ENCODE results near the gene CHST3.

The CHST3 gene

GRCh38 chr10:71995887-71996575, 31.8 kb downstream of the CHST3 start:
- no peak for DNase-seq

- DNase-seq = no peak
These were observed 32.6 kb downstream of the CHST3 start for GRCh38 chr10:71996592-71997371.

DNA sequence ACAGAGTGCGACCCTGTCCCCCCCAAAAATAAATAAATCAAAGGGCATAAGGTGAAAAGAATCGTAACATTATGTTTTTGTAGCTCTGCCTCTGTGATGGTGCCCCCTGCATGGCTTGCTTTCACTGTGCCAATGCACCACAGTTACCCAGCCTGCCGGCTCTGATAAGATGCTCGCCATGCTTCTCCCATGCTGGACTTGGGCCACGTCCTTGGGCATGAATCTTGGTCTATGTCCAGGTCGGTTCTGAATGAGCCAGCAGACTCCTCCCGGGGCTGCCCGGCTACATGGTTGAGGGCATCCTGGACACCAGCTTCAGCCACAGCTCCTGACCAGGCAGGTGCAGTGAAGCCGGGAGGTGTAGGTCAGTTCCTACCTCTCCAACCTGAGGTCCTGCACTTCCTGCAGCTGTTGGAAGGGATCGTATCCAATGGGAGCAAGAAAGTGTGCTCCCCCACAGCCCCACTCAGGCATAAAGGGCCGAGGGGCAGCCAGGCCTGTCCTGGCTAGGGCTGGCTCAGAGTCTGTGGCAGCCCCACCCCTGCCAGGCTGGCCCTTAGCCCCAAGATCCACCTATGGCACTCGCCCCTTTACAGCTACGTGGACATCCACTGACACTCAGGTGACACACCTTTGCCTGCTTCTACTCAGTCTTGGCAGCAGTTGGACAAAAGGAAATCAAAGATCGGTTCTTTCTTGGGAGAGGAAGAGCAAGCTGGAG, 34.1 kb downstream of the CHST3 start:
- DNase-seq = no peak

GRCh38 chr10:71998840-71999194, 34.6 kb downstream of the CHST3 start:
- no peak for DNase-seq

GRCh38 chr10:71999360-72000072, 35.3 kb downstream of the CHST3 start:
- no peak for DNase-seq

DNA sequence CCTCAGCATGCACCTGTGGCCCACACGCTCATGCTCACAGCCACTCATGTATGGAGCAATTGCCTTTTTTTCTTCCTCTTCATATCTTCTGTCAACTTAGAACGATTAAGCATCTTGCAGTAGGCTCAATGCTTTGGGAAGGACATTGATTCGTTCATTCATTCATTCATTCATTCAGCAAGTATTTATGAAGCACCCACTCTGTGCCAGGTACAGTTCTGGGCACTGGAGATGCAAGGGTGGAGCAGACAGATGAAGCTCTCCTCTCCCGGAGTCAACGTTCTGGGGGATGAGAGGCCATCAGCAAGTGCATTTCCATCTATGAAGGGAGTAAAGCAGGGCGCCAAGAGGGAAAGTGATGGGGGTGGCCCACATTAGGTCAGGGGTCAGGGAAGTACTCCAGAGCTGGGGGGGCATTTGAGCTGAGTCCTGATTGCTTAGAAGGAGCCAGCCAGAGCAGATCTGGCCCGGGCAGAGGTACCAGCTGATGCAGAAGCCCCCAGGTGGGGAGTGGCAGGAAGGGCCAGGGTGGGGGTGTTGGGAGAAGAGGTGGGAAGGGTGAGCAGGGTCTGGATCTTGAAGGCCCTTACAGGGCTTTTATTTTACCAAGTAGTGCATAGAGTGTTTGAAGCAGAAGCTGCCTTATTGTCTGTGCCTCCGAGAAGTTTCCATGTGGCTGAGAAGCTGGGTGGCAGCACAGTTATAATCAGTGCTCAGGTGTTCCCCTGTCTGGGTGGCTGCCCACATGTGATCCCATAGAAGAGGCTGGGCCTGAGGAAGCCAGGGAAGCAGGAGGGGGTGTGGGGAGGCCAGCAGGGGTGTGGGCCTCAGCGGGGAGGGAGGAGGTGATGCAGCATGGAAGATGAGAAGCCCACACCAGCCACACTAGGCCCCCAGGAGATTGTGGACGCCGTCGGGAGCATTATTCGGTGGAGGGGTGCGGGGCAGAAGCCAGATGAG, 36.2 kb downstream of the CHST3 start:
- DNase-seq = no peak

DNA sequence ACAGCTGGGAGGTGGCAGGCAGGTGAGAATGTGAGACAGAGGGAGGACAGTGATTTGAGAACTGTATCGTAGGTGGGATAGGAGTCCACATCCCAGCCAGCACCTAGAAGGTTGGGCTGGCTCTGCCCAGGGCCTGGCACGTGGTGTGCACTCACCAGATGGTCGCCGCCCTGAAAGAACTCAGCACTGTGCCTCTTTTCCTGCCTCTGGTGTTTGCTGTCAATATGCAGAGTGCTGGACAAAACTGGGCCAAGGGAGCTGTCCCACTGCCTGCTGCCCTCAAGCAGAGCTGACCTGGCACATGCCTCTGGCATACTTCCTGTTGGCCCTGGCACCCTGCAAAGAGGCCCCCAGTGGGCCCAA, 36.8 kb downstream of the CHST3 start:
- DNase-seq = no peak

DNA sequence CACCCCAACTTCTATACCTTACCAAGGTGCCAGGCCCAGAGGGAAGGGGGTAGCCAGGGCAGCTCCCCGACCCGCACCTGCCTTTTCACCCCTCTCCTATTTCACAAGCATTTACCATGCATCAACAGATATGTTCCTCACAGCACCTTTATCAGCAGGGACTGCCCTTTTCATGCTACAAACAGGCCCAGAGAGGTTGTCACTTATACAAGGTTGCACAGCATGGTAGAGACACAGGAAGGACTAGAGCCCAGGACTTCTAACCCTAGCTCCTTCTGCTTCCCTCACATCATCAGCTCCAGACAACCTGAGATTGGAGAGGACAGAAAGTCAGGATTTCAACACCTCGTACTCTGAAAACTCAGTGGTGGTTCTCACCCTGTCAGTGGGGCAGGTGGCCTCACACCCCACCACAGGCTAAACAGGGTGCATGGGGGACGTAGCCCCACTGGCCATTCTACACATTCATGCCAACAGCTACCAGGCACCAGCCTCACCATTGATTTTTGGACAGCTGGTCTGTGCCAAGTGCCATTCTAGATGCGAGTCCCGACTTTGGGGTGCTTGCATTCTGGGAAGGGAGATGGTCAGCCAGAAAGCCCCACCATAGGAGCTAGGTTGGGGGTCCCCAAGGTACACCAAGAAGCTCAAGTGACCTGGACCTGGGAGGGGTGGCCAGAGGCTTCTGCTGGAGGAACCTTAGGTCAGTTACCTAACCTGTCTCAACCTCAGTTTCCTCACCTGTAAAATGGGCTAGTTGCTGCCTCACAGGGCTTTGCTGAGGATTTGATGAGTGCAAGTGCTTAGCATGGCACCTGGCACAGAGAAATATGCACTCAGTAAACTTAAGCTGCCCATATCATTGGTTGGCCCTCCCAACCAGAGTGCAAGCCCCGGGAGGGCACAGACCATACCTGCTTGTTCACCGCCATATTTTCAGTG, 38.4 kb downstream of the CHST3 start:
- no peak for DNase-seq

- DNase-seq = no peak
These were observed 41.8 kb downstream of the CHST3 start for GRCh38 chr10:72006026-72006425.

- no peak for DNase-seq
These were observed 43.2 kb downstream of the CHST3 start for GRCh38 chr10:72007246-72007892.

DNA sequence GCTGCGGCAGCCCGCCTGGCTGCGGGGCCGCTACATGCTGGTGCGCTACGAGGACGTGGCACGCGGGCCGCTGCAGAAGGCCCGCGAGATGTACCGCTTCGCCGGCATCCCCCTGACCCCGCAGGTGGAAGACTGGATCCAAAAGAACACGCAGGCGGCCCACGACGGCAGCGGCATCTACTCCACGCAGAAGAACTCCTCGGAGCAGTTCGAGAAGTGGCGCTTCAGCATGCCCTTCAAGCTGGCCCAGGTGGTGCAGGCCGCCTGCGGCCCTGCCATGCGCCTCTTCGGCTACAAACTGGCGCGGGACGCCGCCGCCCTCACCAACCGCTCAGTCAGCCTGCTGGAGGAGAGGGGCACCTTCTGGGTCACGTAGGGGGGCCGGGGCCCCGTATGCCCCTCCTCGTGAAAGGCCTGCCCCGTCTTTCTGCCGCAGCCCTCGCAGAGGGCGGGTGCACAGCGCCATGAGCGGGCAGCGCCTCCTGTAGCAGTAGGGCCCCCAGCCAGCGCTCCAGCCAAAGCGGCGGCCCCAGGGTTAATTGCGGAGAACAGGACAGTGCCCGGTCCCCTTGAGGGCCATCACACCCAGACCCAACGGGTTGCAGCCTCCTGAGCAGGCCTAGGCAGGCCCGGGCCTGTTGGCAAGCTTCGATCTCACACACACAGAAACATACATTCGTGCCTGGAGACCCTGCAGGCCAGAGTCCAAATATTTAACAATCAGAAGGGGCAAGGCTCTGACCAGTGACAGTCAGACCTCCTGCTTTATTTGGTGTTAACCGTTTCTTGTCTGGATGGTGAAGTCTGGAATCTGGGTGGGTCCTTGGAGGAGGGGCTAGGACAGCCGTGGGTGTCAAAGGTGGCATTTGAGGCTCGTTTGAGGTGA, 44.1 kb downstream of the CHST3 start:
- no peak for DNase-seq

DNA sequence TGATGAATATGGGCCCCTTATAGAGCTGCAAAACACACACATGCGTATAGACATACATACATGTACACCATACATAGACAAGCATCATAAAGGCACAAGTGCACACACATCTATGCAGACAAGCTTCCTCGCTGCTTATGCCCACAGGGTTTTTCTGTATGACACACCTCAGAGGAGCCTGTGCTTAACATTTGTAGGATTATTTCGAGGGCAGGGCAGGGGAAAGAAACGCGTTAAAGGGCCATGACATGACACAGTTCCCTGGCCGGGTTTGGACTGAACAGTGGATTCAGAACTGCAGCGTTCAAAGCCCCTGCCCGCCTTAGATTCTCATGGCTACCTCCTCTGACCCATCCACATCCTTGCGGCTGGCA, 44.8 kb downstream of the CHST3 start:
- DNase-seq = no peak

- DNase-seq = no peak
These were observed 45.4 kb downstream of the CHST3 start for GRCh38 chr10:72009425-72010081.

- no peak for DNase-seq
These were observed 46.2 kb downstream of the CHST3 start for GRCh38 chr10:72010234-72010973.

GRCh38 chr10:72011016-72011415, 46.8 kb downstream of the CHST3 start:
- no peak for DNase-seq

- DNase-seq = no peak
These were observed 47.3 kb downstream of the CHST3 start for GRCh38 chr10:72011468-72011867.

DNA sequence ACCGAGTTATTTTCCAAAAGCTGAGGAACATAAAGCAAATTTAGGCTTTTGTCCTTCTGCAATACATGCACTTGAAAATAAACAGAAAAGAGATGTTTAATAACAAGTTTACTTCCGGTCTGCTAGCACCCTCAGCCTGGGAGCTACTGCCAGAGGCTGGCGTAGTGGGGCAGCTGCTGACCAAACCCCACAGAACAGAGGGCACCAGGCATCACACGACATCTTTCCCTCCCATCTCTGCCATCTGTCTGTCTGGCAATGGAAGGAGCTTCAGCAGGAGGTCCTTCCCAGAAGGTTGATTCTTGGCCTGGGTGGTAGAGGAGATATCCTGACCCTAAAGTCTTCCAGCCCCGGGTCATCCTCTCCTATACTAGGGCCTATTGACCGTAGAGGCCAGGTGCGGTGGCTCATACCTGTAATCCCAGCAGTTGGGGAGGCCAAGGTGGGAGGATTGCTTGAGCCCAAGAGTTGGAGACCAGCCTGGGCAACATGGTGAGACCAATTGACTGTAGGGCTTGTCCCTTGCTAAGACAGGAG, 47.8 kb downstream of the CHST3 start:
- no peak for DNase-seq

DNA sequence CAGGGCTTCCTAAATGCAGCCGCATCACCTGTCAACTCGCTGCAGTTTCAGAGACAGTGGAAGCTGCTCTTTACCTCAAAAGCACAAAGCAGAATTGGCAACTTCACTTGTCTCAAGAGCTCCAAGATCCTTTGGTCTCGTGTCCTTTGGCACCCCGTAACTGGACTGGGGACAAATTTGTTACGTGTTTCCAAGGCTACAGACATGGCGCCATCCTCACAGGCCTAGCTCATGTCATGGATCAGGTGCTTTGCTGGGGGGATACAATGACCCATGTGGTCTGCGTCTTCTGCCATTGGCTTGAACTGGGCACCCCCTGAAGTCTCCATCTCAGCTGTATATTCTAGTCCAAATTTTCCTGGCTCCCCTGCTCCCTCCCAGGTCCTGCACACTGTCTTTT, 48.6 kb downstream of the CHST3 start:
- no peak for DNase-seq

Data from NCI-H1436 (cell line).